HG02852 (cell line): Measurements from ENCODE around the gene MYO16.

Source experiments
- ATAC-seq: cut with Tn5 transposase; IDR thresholded peaks from one replicate; pipeline ENCODE4 v1.9.1; 2021; ENCODE audit warnings: mild to moderate bottlenecking, moderate library complexity; ENCODE audit not compliant: unreplicated experiment

Gene MYO16

DNA sequence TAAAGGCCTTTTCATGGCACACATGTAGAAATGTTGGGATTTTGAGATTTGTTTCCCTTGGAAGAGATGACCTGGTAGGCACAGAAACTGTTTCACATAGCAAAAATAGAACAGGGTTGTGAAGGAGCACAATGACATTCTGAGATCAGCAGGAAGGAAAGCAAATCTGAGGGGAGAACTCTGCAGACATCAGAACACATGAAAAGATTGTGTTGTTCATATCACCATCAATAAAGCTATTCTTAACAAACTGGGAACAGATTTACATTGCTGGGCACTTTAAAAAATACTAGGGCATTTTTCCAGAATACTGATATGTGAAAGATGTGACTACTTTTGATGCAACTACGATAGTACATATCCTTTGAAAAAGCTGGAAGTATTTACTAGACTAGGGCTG is 481.7 kb downstream of the MYO16 start:
- ATAC-seq: no peak

DNA sequence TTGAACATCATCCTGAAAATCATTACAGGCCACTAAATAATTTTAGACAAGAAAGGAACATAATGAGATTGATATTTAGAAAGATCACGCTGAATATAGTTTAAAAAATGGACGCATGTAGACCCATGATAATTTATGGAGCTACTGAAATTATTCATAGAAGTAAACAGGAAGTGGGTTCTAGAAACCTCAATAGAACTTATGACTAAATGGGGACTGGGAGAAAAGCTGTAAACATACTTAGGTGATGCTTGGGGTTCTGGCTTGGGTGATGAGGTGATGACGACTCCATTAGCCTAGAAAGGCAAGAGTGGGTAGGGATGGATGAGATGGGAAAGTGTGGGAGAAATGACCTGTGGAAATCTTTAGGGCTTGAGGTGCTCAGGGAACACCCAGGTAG is 484.0 kb downstream of the MYO16 start:
- ATAC-seq: no peak

DNA sequence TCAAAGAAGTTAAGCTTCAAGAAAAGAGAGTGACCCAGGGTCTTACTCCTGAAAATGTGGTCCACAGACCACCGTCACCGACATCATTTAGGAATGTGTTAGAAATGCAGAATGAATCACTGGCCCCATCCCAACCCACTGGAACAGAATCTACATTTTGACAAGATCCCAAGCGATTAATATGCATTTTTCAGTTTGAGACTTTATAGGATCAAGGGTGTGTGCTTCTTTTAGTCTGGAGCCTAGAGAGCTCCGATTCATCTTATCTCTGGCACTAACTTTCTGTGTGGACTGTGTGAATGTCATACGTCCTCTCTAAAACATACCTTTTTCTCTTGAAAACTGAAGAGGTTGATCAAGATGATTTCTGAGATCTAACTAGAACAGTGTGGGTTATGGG is 484.8 kb downstream of the MYO16 start:
- no peak for ATAC-seq

DNA sequence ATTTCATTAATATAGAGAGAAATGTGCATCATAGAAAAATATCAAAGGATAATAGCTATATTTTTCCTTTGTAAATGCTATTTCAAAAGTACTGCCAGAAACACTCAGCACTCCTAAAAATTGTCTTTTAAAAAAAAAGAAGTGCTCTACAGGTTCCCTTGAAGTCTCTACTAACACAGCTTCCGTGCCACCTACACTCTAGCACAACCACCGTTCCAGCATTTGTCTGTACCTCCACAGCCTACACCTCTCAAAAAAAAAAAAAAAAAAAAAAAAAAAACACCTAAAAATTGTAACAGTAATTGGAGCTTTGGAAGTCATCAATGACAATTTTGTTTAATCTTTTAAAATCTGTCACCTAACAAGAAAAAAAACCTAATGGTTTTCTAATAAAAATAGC is 485.6 kb downstream of the MYO16 start:
- ATAC-seq: no peak

DNA sequence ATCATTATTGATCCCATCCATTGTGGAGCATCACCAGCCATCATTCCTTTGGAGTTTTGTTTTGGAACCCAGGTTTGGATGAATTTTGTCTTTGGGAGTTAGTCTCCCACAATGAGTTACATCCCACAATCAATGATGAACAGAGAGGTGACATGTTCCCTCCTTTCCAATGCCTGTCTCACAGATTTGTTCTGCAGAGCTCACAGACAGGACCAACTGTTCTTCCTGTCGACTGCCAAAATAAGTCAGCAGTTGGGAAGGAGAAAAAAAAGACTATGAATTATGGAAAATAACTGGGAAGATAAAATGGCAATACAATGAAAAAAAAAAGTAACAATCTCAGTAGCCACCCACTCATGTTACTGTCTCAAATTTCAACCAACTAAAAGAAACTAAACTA is 489.1 kb downstream of the MYO16 start:
- ATAC-seq: no peak

DNA sequence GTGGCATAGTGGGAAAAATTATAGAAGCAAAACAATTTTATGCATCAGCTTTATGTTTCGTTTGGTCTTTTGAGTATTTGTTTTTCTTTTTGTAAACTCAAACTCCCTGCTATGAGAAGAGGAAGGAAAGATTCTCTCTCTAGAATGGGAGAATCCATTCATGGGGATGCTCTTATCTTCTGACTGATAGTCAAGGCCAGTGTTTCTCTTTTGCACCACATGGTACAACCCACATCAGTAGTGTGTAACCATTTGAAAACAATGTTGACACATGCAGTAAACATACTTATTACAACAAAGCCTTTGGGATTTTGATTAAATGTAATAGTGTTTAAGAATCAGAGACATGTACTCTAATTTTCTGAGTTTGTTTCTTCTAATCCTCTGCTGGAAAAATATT is 490.5 kb downstream of the MYO16 start:
- no peak for ATAC-seq

DNA sequence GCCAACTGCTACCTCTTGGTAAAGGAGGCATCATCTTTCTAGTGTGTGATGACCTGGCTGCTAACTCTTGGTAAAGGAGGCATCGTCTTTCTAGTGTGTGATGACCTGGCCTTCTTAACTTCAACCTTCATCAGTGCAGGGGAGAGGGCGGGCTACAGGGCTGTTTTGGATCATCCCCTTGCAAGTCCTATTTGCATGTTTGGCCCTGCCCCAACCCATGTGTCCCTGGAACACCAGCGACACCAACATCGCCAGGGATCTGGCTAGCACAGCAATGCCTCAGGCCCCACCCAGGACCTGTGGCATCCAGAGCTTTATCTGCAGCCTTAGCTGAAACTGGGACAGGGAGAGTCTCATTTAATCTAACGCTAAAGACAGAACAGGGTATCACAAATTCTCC is 492.4 kb downstream of the MYO16 start:
- ATAC-seq: no peak

DNA sequence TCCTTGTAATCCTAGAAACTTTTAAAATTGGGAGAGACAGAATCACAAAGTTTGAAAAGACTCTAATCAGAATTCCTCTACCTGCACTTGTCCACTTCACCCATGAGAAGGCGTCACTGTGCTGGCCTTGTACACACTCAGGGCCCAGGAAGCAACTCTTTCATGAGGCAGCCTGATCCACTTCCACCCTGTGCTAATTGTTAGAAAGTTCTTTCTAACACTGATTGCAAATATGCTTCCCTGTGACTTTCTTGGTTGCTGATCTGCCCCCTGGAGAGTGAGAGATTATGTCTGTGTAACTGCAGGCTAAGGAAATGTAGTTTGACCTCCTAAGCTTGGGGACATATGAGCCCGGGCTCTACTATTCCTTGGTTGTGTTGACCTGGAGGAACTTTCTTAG is 494.6 kb downstream of the MYO16 start:
- no peak for ATAC-seq

DNA sequence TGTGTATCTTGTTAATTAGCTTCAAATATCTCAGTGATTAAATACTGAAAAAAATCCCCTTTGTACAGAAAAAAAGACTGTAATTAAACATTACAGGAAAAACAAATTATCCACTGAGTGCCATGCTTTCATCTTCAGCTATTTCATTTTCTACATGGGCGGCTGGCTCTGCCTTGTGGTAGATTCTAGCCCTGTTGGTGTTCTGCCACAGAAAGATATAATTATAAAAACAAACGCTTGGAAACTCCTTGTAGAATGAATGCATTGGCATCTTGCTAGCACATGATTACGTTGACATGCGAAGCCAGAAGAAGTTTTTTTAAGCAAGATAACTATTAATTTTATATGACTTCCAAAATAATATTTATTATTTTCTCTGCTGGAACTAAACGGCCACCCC is 496.8 kb downstream of the MYO16 start:
- ATAC-seq: no peak

DNA sequence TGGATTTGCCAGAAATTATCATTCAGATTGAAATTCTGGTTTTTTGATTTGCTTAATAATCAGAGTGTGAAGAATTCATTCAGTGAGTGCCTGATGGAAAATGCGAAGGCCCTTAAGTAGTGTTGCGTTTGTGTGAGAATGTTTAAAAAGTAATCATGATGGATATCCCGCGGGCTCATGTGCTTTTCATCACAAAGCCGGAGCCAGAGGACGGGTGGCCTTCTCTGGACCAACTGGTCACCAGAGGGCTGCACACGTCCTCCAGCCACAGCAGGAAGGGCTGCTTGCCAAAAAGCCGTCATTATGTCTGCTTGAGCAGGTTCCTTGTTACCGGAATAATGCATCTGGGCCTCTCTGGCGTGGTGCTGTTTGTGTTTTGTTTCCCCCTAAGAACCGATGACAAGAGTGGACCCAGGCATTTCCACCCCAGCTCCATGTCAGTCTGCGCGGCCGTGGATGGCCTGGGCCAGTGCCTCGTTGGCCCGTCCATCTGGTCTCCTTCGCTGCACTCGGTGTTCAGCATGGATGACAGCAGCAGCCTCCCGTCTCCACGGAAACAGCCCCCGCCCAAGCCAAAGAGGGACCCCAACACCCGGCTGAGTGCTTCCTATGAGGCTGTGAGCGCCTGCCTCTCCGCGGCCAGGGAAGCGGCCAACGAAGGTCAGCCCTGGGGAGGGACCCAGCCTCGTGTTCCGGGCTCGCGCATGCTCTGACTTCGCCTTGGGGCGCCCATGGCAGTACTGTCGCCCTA is 497.7 kb downstream of the MYO16 start:
- ATAC-seq: no peak

DNA sequence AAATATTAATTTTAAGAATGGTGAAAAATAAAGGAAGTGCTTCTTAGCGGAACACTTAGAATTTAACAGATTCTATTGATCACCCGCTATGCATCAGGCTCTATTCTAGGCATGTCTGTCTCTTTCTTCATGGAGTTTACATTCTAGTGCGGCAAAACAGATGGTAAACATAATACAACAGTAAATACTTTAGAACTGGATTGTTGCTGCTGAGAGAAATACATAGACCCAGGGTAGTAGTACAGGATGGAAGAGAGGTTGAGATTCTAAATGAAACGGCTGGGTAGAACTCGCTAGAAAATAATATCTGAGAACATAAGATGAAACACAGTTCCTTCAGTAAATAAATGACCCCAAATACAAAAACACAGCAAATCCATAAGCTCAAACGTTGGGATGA is 498.7 kb downstream of the MYO16 start:
- no peak for ATAC-seq

DNA sequence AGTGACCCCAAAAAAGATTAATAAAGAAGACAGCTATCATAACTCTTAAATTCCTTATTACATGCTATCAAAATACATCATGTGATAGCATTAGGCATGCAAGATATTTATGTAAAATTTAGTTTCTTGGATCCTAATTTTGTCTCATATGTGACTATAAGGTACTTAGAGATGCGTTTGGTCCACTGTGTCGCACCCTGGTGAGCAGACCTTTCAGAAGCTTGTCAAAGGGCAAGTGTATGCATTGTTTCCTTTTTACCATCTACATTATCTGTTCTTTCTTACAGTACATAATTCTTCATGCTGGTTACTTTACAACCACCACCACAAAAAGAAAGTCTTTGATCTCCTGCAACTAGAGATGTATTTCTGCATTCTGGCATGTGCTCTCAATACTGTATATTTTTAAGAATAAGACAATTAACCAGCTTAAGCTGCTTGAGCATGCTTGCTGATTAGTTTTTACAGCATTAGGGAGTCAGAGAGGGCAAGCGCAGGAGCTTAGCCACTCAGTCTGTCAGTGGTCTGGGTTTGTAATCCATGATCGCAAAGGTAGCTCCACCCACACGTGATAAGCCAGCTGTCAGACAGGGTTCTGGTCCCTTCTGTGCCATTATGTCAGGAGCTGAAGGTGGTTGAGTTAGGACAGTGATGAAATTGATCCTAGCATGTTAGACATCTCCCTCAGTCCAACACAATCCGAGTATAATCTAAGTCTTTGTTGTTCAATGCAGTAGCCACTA is 500.9 kb downstream of the MYO16 start:
- ATAC-seq: no peak

DNA sequence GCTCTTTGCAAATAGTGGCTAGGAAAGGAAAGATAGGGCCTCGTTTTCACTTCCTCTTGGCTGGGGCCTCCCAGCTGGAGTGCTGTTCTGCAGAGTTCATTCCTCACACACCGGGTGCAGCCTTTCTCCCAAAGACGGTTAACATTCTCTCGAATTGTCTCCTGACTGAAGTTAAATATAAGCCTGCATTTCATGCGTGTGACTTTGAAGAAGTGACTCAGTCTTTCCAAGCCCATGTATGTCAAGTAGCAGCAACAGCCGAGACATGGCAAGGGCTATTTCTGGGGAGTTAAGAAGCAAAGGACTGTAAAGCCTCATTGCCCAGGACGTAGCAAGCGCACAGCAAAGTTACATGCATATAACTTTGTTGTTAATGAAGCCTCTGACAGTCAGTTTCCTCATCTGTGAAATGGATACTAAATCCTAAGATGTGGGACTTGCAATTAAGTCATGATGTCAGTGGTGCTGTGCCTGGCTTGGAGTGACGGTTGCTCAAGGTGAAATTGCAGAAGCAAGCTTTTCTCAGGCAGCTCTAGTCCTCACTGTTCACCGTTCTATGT is 502.4 kb downstream of the MYO16 start:
- ATAC-seq: peak; percentile 93

DNA sequence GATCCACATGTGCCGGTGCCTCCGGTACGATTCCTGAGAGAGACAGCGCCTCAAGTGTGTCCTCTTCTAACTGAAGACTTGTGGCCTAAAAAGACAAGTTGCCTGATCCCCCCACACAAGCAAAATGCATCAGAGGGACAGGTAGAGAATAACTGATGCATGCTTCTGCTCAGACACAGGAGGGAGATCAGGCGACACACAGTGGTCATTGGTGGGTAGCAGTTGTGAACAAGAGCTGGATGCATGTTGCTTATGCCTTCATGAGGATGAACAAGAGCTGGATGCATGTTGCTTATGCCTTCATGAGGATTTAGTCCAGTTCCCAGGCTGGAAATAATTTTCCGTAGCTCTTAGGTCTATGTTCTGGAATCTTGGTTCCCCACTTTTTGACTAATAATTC is 505.6 kb downstream of the MYO16 start:
- ATAC-seq: no peak

DNA sequence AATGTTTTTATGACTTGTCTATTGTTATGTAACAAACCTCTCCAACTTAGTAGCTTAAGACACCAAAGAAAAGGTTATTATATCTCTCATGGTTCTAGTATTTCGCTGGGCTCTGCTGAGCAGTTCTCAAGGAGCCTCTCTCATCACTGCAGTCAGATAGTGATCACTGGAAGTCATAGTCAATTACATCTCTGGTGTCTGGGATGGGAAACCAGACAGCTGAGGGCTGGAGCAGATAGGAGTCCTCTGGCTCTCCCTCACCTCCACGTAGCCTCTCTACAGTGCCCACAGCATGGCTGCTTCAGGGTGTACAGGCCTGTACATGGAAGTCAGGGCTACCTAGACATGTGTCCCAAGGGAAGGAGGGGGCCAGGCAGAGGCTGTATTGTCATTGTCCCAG is 507.5 kb downstream of the MYO16 start:
- ATAC-seq: no peak

DNA sequence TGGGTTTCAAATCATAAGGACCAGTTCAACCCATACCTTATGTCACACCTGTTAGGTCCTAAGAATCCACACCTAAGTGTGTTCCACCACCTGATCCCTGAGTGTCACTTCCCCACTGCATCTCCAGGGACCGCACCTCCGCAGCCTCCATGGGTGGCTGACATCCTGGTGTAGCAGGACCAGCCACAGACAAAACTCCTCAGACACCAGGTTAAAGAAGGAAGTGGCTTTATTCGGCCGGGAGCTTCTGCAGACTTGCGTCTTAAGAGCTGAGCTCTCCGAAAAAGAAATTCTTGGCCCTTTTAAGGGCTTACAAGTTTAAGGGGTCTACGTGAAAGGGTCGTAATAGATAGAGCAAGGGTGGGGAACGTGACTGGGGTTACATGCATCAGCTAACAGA is 509.9 kb downstream of the MYO16 start:
- ATAC-seq: no peak

DNA sequence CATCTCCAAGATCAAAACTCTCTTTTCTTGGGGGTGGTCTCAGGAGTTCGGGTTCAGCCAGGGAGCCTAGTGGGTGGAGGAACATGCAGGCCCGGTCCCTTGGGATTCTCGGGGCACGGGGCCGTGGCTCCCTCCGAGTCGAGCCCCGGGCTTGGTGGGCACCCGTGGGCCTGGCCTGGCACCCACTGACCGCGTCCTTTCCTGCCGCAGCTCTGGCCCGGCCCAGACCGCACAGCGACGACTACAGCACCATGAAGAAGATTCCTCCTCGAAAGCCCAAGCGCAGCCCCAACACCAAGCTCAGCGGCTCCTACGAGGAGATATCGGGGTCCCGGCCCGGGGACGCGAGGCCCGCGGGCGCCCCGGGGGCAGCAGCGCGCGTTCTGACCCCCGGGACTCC is 510.6 kb downstream of the MYO16 start:
- ATAC-seq: no peak

DNA sequence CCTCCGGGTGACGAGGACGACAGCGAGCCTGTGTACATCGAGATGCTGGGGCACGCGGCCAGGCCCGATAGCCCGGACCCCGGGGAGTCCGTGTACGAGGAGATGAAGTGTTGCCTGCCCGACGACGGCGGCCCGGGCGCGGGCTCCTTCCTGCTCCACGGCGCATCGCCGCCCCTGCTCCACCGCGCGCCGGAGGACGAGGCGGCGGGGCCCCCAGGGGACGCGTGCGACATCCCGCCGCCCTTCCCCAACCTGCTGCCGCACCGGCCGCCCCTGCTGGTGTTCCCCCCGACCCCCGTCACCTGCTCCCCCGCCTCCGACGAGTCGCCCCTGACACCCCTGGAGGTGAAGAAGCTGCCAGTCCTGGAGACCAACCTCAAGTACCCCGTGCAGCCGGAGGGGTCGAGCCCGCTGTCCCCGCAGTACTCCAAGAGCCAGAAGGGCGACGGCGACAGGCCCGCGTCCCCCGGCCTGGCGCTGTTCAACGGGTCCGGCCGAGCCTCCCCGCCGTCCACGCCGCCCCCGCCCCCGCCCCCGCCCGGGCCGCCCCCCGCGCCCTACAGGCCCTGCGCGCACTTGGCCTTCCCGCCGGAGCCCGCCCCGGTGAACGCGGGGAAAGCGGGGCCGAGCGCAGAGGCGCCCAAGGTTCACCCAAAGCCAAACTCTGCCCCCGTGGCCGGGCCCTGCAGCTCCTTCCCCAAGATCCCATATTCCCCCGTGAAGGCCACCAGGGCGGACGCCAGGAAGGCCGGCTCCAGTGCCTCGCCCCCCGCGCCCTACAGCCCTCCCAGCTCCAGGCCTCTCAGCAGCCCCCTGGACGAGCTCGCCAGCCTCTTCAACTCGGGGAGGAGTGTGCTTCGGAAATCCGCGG is 511.3 kb downstream of the MYO16 start:
- ATAC-seq: no peak

DNA sequence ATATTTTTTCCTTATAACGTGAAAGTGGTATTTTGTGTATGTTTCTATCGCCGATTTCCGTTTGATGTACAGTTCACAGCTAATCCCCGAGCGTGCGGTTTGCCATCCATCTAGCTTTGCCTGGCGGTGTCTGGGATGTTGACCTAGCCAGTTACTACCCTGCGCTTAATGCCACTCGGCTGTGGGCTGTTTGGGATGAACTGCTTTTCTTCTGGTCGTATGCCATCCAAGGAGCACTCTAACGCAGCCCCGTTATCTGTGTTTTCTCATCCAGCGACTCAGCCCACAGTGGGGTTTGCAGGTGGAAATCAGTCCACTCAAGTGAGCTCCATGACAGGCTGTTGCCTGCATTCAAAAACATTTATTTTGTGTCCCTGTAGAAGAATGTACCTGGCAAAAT is 512.3 kb downstream of the MYO16 start:
- ATAC-seq: no peak

DNA sequence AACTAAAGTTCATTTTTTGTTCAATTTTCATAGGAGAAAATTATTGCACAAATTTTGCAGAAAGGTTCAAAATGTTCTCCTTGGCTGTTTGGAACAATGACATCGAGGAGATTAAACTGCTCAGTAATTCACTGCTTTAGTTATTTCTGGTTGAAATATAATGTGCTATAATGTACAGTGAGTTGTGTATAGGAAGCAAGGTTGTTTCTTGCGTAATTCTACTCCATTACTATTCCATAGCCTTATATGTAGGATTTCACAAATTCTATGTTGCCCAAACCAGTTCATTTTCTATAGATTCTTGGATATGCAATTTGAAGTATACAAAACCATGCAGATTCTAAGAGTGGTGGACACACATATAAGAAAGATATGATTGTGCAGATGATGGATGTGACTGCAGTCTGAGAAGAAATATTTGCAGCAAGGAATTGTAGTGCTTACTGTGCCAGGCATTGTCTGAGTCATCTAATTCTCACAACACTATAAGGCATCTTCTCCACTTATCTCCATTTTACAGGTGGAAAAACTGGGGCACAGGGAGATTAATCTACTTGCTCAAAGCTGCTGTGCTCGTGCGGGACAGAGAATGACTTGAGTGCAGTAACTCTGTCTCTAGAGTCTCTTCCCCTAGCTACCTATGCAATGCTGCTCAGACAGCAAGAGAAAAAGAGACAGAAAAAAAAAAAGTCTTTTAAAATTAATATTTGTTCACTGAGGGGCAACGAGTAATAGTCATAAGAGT is 515.5 kb downstream of the MYO16 start:
- no peak for ATAC-seq

DNA sequence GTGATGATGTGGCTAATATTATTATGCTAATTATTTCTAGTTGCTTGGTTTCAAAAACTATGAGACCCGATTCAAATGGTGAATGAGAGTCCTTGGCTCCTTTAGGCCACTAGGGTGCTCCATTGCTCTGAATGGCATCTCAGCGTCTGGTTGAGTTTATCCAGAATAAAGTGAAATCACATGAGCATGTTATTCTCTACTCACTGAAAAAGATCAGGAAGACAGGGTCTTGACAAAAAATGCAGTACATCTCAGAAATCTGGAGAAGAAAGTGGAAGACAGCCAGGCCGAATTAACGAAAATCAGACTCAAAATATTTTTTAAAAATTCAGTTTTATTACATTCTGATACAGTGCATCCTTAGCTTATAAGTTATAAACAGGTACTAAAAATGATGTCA is 516.2 kb downstream of the MYO16 start:
- ATAC-seq: peak; percentile 90
